HepG2 (cell line): ENCODE results near the gene ZFPM1. TPM values are rescaled to one million over a fixed set of nuclear protein-coding genes. Genes with fewer than 3 reads are reported as not detected.

ENCODE experiments used
- ATAC-seq: fragments of 200-7000 bp; cut with Tn5 transposase; 3 replicates; pipeline ENCODE4 v1.9.1; 2020; ENCODE audit warnings: mild to moderate bottlenecking, moderate library complexity
- BruUV-seq: library from RNA; stranded (reverse); fragments of 400-500 nt; replicated peaks from 2 replicates; lab custom pipeline; 2021; lab: Mats Ljungman, UMichigan
- CTCF ChIA-PET: fragments of 300-600 bp; formaldehyde crosslinking; extraction: SDS; loops from one replicate; lab custom pipeline; 2021; ENCODE audit warnings: low total read pairs, inconsistent platforms, low intra/inter-chr PET ratio; lab: Yijun Ruan, JAX
- POLR2A ChIA-PET: fragments of 350-600 bp; sonication (Branson Sonifier 250); formaldehyde crosslinking; loops from one replicate; lab custom pipeline; 2020; ENCODE audit warnings: antibody characterized with exemption, inconsistent platforms; lab: Yijun Ruan, JAX
- DNase-seq: peaks from one replicate; pipeline ENCODE4 v3.0.0-alpha.2; 2015; ENCODE audit warnings: low spot score
- FAIRE-seq: peaks from 3 replicates; lab custom pipeline; 2011; peaks lifted over from hg19 to GRCh38; lab: Jason Lieb, UNC
- H2AFZ ChIP-seq: one replicate; pipeline ENCODE4 v1.6.1; 2011; ENCODE audit warnings: low read length, inconsistent platforms
- H3K27ac ChIP-seq: fragments of 300-600 bp; 3 replicates; pipeline ENCODE4 v1.8.0; 2011; ENCODE audit warnings: mixed run types, mild to moderate bottlenecking, mixed read lengths, low read length, inconsistent platforms; ENCODE audit not compliant: insufficient read depth; ENCODE audit errors: extremely low read length
- H3K27me3 ChIP-seq, 2 experiments: fragments of 200-600 bp in 1 of 2; 2 replicates in 1 of 2; 3 replicates in 1 of 2; pipeline versions ENCODE4 v1.6.0 to v1.8.0; 2011; ENCODE audit warnings: low read length in 2 of 2, mild to moderate bottlenecking in 2 of 2, moderate library complexity in 2 of 2, inconsistent platforms in 1 of 2; ENCODE audit not compliant: insufficient read depth in 2 of 2, control insufficient read depth in 1 of 2
- H3K36me3 ChIP-seq, 2 experiments: fragments of 200-600 bp in 1 of 2; replicated peaks in 1 of 2; 2 replicates in 1 of 2; 3 replicates in 1 of 2; pipeline versions ENCODE4 v1.5.1 to v1.8.0; 2011; ENCODE audit warnings: low read length in 2 of 2, inconsistent platforms in 1 of 2; ENCODE audit not compliant: insufficient read depth in 2 of 2, control insufficient read depth in 1 of 2
- H3K4me1 ChIP-seq: 2 replicates; pipeline ENCODE4 v1.5.1; 2012; ENCODE audit warnings: low read length, inconsistent platforms; ENCODE audit not compliant: insufficient read depth
- H3K4me2 ChIP-seq: 2 replicates; pipeline ENCODE4 v1.6.0; 2011; ENCODE audit warnings: low read depth, low read length, inconsistent platforms
- H3K4me3 ChIP-seq, 3 experiments: fragments of 200-600 bp in 1 of 3; sonication (generic), shearing (Covaris generic) in 1 of 3; replicated peaks in 1 of 3; 2 replicates each; pipeline ENCODE4 v1.5.1; 2011 to 2016; ENCODE audit warnings: low read length in 3 of 3, inconsistent platforms in 2 of 3, low read depth in 2 of 3, mild to moderate bottlenecking in 2 of 3, control low read depth in 1 of 3, mixed read lengths in 1 of 3; ENCODE audit not compliant: insufficient read depth in 1 of 3
- H3K79me2 ChIP-seq: one replicate; pipeline ENCODE4 v1.6.1; 2011; ENCODE audit warnings: low read length, inconsistent platforms; ENCODE audit not compliant: insufficient read depth
- H3K9ac ChIP-seq: 2 replicates; pipeline ENCODE4 v1.6.0; 2011; ENCODE audit warnings: mild to moderate bottlenecking, low read depth, low read length, inconsistent platforms; ENCODE audit not compliant: insufficient read depth
- H3K9me3 ChIP-seq: 2 replicates; pipeline ENCODE4 v1.5.1; 2012; ENCODE audit warnings: mild to moderate bottlenecking, low read length
- H4K20me1 ChIP-seq: 2 replicates; pipeline ENCODE4 v1.6.0; 2011; ENCODE audit warnings: inconsistent platforms, mild to moderate bottlenecking, low read length, moderate library complexity; ENCODE audit not compliant: insufficient read depth
- ATM ChIP-seq: fragments of 450-650 bp; IDR thresholded peaks from 2 replicates; pipeline ENCODE4 v1.7.1; 2017; ENCODE audit warnings: mild to moderate bottlenecking, borderline replicate concordance
- CBX5 ChIP-seq: sonication (generic); formaldehyde crosslinking; IDR thresholded peaks from 2 replicates; pipeline ENCODE4 v1.4.0; 2020; ENCODE audit warnings: missing genetic modification reagents, borderline replicate concordance
- CHD2 ChIP-seq: IDR thresholded peaks from 2 replicates; pipeline ENCODE4 v1.6.1; 2011; ENCODE audit warnings: low read depth, low read length, improper control_type of control experiment
- DR1 ChIP-seq: sonication (generic); formaldehyde crosslinking; IDR thresholded peaks from 2 replicates; pipeline ENCODE4 v1.8.0; 2021; ENCODE audit warnings: mild to moderate bottlenecking, missing genetic modification reagents, inconsistent platforms
- FOXK2 ChIP-seq: fragments of 450-650 bp; IDR thresholded peaks from 2 replicates; pipeline ENCODE4 v1.6.1; 2016
- HIVEP1 ChIP-seq: sonication (generic); formaldehyde crosslinking; IDR thresholded peaks from 2 replicates; pipeline ENCODE4 v1.4.0; 2020; ENCODE audit warnings: mild to moderate bottlenecking, missing genetic modification reagents
- HMGXB4 ChIP-seq, 2 experiments: sonication (generic) in 1 of 2; formaldehyde crosslinking in 1 of 2; IDR thresholded peaks; 2 replicates each; pipeline versions ENCODE4 v1.4.0 to v1.6.1; 2018 to 2020; ENCODE audit warnings: missing genetic modification reagents in 2 of 2, borderline replicate concordance in 1 of 2, low read depth in 1 of 2, mild to moderate bottlenecking in 1 of 2, missing biosample characterization in 1 of 2
- HOMEZ ChIP-seq: IDR thresholded peaks from 2 replicates; pipeline ENCODE4 v1.6.1; 2016; ENCODE audit warnings: low read depth
- KDM4B ChIP-seq: sonication (generic); formaldehyde crosslinking; IDR thresholded peaks from 2 replicates; pipeline ENCODE4 v1.4.0; 2020; ENCODE audit warnings: missing genetic modification reagents
- MAFF ChIP-seq: IDR thresholded peaks from 2 replicates; pipeline ENCODE4 v1.6.1; 2011; ENCODE audit warnings: low read depth, low read length, improper control_type of control experiment
- NFE2L1 ChIP-seq: sonication (generic); formaldehyde crosslinking; IDR thresholded peaks from 2 replicates; pipeline ENCODE4 v1.4.0; 2020; ENCODE audit warnings: missing genetic modification reagents, mild to moderate bottlenecking, borderline replicate concordance
- SMARCC2 ChIP-seq: fragments of 450-650 bp; IDR thresholded peaks from 2 replicates; pipeline ENCODE4 v1.6.1; 2017; ENCODE audit warnings: antibody characterized with exemption, mild to moderate bottlenecking
- TBL1XR1 ChIP-seq: fragments of 150-350 bp; IDR thresholded peaks from 2 replicates; pipeline ENCODE4 v1.6.1; 2014; ENCODE audit warnings: borderline replicate concordance, low read length; ENCODE audit not compliant: partially characterized antibody
- TCF7L2 ChIP-seq: IDR thresholded peaks from 2 replicates; pipeline ENCODE4 v1.6.1; 2011; ENCODE audit warnings: mild to moderate bottlenecking, low read depth, low read length, moderate library complexity
- ZGPAT ChIP-seq: IDR thresholded peaks from 2 replicates; pipeline ENCODE4 v1.6.1; 2016; ENCODE audit warnings: mild to moderate bottlenecking
- ZNF33B ChIP-seq: sonication (generic); formaldehyde crosslinking; IDR thresholded peaks from 2 replicates; pipeline ENCODE4 v1.5.1; 2020; ENCODE audit warnings: mild to moderate bottlenecking, missing genetic modification reagents
- ZNF546 ChIP-seq: sonication (generic); formaldehyde crosslinking; conservative IDR thresholded peaks from 2 replicates; pipeline ENCODE4 v1.8.1; 2023; ENCODE audit warnings: mild to moderate bottlenecking, missing genetic modification reagents
- ZNF691 ChIP-seq: sonication (generic); formaldehyde crosslinking; IDR thresholded peaks from 2 replicates; pipeline ENCODE4 v1.4.0; 2020; ENCODE audit warnings: missing genetic modification reagents, low read depth, mild to moderate bottlenecking, borderline replicate concordance
- ZNF704 ChIP-seq: sonication (generic); formaldehyde crosslinking; IDR thresholded peaks from 2 replicates; pipeline ENCODE4 v1.8.1; 2023; ENCODE audit warnings: mild to moderate bottlenecking, inconsistent platforms, moderate library complexity, missing genetic modification reagents, borderline replicate concordance
- WGBS: methylation state at CpG from one replicate; pipeline ENCODE4 v1.1.6; 2017; ENCODE audit warnings: low lambda C conversion rate; 5-methylcytosine and 5-hydroxymethylcytosine counted together
- in situ Hi-C: cut with HindIII; loops from 2 replicates; pipeline ENCODE4 v1.10.0; 2017; ENCODE audit warnings: low pct_unique_long_range_greater_than_20kb; ENCODE audit not compliant: extremely low pct_ligation_motif_present
- intact Hi-C: fragments of 100-400 bp; cut with micrococcal nuclease; formaldehyde crosslinking; loops from one replicate; pipeline ENCODE4 v1.10.0; 2022; ENCODE audit not compliant: unreplicated experiment
- polyA plus RNA-seq, 8 experiments: library from polyadenylated mRNA; depleted of rRNA in 3 of 8; stranded (reverse) in 7 of 8; unstranded in 1 of 8; fragments of >200 nt; fragmentation: Illumina TruSeq in 4 of 8; extraction: Trizol in 4 of 8; gene quantifications; 2 replicates each; pipeline versions ENCODE4 v1.2.1 to v1.2.3, GENCODE V29; 2011 to 2016; ENCODE audit warnings: low read depth in 4 of 8, missing spikeins in 1 of 8, mixed read lengths in 1 of 8; ENCODE audit not compliant: insufficient read depth in 1 of 8
- total RNA-seq, 5 experiments: library from RNA; depleted of rRNA; stranded (reverse); fragments of >200 nt; fragmentation: Illumina TruSeq; extraction: Trizol; gene quantifications; 2 replicates each; pipeline ENCODE4 v1.2.3, GENCODE V29; 2016; ENCODE audit warnings: low read depth in 1 of 5

The ZFPM1 gene
- total and polyA plus RNA-seq, 2 of the 13 experiments (the other 11 are each of a cell fraction or from before 2014, with no cell fraction given): 1.3 to 3.8 TPM

- no TSS peak for BruUV-seq
- Histone ChIP-seq H3K9ac (no peak overlapping the region), H3K36me3 (no peaks in the 10 kb centered on the region), H3K27me3 (peaks cover 46 to 83% of the 10 kb centered on the region in 2 experiments), H3K4me3 (no peak overlapping the region), H4K20me1 (peaks cover 5% of the 10 kb centered on the region; the same call in 1 of the 2 replicates), H3K27ac (no peak overlapping the region), H3K4me1 (no peaks in the 10 kb centered on the region), H3K79me2 (no peaks in the 10 kb centered on the region), H3K9me3 (no peaks in the 10 kb centered on the region), H2AFZ (no peak overlapping the region), H3K4me2 (no peak overlapping the region)
- CTCF ChIA-PET: no interaction called here
- POLR2A ChIA-PET: no interaction called here
- WGBS: 21% methylated on average over 17 of the region's 24 CpGs
- in situ Hi-C loops: no loop called here
- ATAC-seq (no peak), FAIRE-seq (no peak), DNase-seq (no peak)
- intact Hi-C loops: no loop called here
- TF ChIP-seq ATM: no peak
- no peak for TF ChIP-seq HOMEZ (CRISPR knock-in tag)
- TF ChIP-seq HMGXB4 (CRISPR knock-in tag; IDR thresholded peaks at IDR 0.05; ENCODE audit: borderline replicate concordance in 1 of 2, low read depth in 1 of 2): no peak
- no peak for TF ChIP-seq TBL1XR1
- TF ChIP-seq KDM4B (CRISPR knock-in tag): no peak
- no peak for TF ChIP-seq ZGPAT (CRISPR knock-in tag)
- no peak for TF ChIP-seq FOXK2
- TF ChIP-seq HIVEP1 (CRISPR knock-in tag): no peak
- TF ChIP-seq DR1 (CRISPR knock-in tag): no peak
- TF ChIP-seq TCF7L2: no peak
- TF ChIP-seq ZNF33B (CRISPR knock-in tag): no peak
- no peak for TF ChIP-seq SMARCC2
- TF ChIP-seq ZNF704 (CRISPR knock-in tag): no peak
- TF ChIP-seq CHD2: no peak
- TF ChIP-seq ZNF546 (CRISPR knock-in tag): no peak
- TF ChIP-seq CBX5 (CRISPR knock-in tag): no peak
- no peak for TF ChIP-seq NFE2L1 (CRISPR knock-in tag)
- no peak for TF ChIP-seq ZNF691
- TF ChIP-seq MAFF: no peak
Observed at GRCh38 chr16:88424587-88425235, 28.4 kb upstream of the ZFPM1 start.
